H1 (cell line): ENCODE results near the gene UBL5. TPM values are rescaled to one million over a fixed set of nuclear protein-coding genes. Genes with fewer than 3 reads are reported as not detected.

Experiments
- BRCA1 ChIP-seq: IDR thresholded peaks from 2 replicates; pipeline ENCODE4 v1.6.1; 2012; ENCODE audit warnings: low read depth, low read length, improper control_type of control experiment
- TCF12 ChIP-seq: IDR thresholded peaks from 2 replicates; pipeline ENCODE4 v1.6.1; 2011; ENCODE audit warnings: low read depth, mild to moderate bottlenecking, low read length
- ZNF274 ChIP-seq: IDR thresholded peaks from 2 replicates; pipeline ENCODE4 v1.7.0; 2012; ENCODE audit warnings: low read length, borderline replicate concordance; ENCODE audit errors: extremely low read depth
- polyA plus RNA-seq, 7 experiments: library from polyadenylated mRNA; depleted of rRNA in 3 of 7; stranded (reverse) in 5 of 7; unstranded in 2 of 7; fragments of >200 nt in 5 of 7; fragments of 200-250 nt in 2 of 7; gene quantifications; 1 replicate in 5 of 7; 2 replicates in 1 of 7; 4 replicates in 1 of 7; pipeline versions ENCODE4 v1.2.1 to v1.2.3, GENCODE V29; 2011 to 2013; ENCODE audit warnings: missing spikeins in 2 of 7, mixed read lengths in 2 of 7
- total RNA-seq: library from RNA; stranded (reverse); fragmentation: NEBNext Ultra II Directional; extraction: Animal tissue kit (Norgen Biotek cat#: 25700); gene quantifications from 2 replicates; pipeline ENCODE4 v1.2.1, GENCODE V29; 2021
- TF ChIP-seq, protein P1 (sequence below), 3 experiments: IDR thresholded peaks; 1 replicate in 2 of 3; 2 replicates in 1 of 3; pipeline versions ENCODE4 v1.5.1 to v1.6.1; 2011; ENCODE audit warnings: low read length in 3 of 3, mild to moderate bottlenecking in 3 of 3, inconsistent platforms in 2 of 3, low read depth in 1 of 3, moderate library complexity in 1 of 3; ENCODE audit not compliant: insufficient read depth in 1 of 3; ENCODE audit errors: control extremely low read depth in 1 of 3
- TF ChIP-seq, protein P2 (sequence below): IDR thresholded peaks from 2 replicates; pipeline ENCODE4 v1.6.1; 2011; ENCODE audit warnings: low read length, improper control_type of control experiment
- TF ChIP-seq, protein P3 (sequence below): fragments of 300-600 bp; sonication (generic); IDR thresholded peaks from 2 replicates; pipeline ENCODE4 v1.7.1; 2012; ENCODE audit warnings: low read length, moderate library complexity, mild to moderate bottlenecking, inconsistent platforms; ENCODE audit not compliant: insufficient replicate concordance

The UBL5 gene
- total and polyA plus RNA-seq, 2 of the 8 experiments (the other 6 are each of a cell fraction or from before 2014, with no cell fraction given), result 416 to 1,209 TPM

DNA sequence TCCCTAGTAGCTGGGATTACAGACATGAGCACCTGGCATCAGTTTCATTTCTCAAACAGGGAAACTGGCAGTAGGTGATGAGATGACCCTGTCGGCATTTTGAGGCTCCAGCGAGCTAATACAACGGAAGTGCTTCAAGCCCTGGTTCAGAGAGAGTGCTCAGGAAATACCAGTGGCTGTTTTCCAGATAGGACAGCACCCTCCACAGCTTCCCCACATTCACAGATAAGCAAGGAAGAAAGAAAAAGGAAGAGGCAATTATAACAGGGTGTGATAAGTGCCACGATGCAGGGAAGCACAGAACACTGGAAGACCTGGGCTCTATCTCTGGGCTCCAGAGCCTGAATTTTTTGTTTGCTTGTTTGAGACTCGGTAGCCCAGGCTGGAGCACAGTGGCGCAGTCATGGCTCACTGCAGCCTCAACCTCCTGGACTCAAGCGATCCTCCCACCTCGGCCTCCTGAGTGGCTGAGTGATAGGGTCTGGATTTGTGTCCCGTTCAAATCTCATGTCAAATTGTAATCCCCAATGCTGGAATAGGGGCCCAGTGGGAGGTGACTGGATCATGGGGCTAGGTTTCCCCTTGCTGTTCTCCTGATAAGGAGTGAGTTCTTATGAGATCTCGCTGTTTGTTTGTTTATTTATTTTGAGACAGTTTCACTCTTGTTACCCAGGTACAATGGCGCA, 50.9 kb downstream of the UBL5 start (continued):
- TF ChIP-seq, protein P1, sequence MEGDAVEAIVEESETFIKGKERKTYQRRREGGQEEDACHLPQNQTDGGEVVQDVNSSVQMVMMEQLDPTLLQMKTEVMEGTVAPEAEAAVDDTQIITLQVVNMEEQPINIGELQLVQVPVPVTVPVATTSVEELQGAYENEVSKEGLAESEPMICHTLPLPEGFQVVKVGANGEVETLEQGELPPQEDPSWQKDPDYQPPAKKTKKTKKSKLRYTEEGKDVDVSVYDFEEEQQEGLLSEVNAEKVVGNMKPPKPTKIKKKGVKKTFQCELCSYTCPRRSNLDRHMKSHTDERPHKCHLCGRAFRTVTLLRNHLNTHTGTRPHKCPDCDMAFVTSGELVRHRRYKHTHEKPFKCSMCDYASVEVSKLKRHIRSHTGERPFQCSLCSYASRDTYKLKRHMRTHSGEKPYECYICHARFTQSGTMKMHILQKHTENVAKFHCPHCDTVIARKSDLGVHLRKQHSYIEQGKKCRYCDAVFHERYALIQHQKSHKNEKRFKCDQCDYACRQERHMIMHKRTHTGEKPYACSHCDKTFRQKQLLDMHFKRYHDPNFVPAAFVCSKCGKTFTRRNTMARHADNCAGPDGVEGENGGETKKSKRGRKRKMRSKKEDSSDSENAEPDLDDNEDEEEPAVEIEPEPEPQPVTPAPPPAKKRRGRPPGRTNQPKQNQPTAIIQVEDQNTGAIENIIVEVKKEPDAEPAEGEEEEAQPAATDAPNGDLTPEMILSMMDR (IDR thresholded peaks at IDR 0.05; ENCODE audit: control extremely low read depth in 1 of 3, insufficient read depth in 1 of 3, low read depth in 1 of 3, low read length in 3 of 3), result no peak
- TF ChIP-seq, protein P2, sequence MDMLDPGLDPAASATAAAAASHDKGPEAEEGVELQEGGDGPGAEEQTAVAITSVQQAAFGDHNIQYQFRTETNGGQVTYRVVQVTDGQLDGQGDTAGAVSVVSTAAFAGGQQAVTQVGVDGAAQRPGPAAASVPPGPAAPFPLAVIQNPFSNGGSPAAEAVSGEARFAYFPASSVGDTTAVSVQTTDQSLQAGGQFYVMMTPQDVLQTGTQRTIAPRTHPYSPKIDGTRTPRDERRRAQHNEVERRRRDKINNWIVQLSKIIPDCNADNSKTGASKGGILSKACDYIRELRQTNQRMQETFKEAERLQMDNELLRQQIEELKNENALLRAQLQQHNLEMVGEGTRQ, result no peak
- TF ChIP-seq, protein P3, sequence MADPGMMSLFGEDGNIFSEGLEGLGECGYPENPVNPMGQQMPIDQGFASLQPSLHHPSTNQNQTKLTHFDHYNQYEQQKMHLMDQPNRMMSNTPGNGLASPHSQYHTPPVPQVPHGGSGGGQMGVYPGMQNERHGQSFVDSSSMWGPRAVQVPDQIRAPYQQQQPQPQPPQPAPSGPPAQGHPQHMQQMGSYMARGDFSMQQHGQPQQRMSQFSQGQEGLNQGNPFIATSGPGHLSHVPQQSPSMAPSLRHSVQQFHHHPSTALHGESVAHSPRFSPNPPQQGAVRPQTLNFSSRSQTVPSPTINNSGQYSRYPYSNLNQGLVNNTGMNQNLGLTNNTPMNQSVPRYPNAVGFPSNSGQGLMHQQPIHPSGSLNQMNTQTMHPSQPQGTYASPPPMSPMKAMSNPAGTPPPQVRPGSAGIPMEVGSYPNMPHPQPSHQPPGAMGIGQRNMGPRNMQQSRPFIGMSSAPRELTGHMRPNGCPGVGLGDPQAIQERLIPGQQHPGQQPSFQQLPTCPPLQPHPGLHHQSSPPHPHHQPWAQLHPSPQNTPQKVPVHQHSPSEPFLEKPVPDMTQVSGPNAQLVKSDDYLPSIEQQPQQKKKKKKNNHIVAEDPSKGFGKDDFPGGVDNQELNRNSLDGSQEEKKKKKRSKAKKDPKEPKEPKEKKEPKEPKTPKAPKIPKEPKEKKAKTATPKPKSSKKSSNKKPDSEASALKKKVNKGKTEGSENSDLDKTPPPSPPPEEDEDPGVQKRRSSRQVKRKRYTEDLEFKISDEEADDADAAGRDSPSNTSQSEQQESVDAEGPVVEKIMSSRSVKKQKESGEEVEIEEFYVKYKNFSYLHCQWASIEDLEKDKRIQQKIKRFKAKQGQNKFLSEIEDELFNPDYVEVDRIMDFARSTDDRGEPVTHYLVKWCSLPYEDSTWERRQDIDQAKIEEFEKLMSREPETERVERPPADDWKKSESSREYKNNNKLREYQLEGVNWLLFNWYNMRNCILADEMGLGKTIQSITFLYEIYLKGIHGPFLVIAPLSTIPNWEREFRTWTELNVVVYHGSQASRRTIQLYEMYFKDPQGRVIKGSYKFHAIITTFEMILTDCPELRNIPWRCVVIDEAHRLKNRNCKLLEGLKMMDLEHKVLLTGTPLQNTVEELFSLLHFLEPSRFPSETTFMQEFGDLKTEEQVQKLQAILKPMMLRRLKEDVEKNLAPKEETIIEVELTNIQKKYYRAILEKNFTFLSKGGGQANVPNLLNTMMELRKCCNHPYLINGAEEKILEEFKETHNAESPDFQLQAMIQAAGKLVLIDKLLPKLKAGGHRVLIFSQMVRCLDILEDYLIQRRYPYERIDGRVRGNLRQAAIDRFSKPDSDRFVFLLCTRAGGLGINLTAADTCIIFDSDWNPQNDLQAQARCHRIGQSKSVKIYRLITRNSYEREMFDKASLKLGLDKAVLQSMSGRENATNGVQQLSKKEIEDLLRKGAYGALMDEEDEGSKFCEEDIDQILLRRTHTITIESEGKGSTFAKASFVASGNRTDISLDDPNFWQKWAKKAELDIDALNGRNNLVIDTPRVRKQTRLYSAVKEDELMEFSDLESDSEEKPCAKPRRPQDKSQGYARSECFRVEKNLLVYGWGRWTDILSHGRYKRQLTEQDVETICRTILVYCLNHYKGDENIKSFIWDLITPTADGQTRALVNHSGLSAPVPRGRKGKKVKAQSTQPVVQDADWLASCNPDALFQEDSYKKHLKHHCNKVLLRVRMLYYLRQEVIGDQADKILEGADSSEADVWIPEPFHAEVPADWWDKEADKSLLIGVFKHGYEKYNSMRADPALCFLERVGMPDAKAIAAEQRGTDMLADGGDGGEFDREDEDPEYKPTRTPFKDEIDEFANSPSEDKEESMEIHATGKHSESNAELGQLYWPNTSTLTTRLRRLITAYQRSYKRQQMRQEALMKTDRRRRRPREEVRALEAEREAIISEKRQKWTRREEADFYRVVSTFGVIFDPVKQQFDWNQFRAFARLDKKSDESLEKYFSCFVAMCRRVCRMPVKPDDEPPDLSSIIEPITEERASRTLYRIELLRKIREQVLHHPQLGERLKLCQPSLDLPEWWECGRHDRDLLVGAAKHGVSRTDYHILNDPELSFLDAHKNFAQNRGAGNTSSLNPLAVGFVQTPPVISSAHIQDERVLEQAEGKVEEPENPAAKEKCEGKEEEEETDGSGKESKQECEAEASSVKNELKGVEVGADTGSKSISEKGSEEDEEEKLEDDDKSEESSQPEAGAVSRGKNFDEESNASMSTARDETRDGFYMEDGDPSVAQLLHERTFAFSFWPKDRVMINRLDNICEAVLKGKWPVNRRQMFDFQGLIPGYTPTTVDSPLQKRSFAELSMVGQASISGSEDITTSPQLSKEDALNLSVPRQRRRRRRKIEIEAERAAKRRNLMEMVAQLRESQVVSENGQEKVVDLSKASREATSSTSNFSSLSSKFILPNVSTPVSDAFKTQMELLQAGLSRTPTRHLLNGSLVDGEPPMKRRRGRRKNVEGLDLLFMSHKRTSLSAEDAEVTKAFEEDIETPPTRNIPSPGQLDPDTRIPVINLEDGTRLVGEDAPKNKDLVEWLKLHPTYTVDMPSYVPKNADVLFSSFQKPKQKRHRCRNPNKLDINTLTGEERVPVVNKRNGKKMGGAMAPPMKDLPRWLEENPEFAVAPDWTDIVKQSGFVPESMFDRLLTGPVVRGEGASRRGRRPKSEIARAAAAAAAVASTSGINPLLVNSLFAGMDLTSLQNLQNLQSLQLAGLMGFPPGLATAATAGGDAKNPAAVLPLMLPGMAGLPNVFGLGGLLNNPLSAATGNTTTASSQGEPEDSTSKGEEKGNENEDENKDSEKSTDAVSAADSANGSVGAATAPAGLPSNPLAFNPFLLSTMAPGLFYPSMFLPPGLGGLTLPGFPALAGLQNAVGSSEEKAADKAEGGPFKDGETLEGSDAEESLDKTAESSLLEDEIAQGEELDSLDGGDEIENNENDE, result no peak
- TF ChIP-seq ZNF274, result no peak
- TF ChIP-seq TCF12, result no peak
- TF ChIP-seq BRCA1, result no peak
